GM12892 (cell line): ENCODE measurements around the gene RECK.

Source experiments
- POLR2A ChIP-seq: IDR thresholded peaks from 2 replicates; pipeline ENCODE4 v1.6.1; 2011; ENCODE audit warnings: low read depth, low read length, control low read depth
- POLR2AphosphoS5 ChIP-seq: IDR thresholded peaks from 2 replicates; pipeline ENCODE4 v1.6.1; 2011; ENCODE audit warnings: low read depth, low read length, control low read depth
- TAF1 ChIP-seq: IDR thresholded peaks from 2 replicates; pipeline ENCODE4 v1.6.1; 2011; ENCODE audit warnings: low read depth, mild to moderate bottlenecking, control low read depth, low read length, borderline replicate concordance

DNA sequence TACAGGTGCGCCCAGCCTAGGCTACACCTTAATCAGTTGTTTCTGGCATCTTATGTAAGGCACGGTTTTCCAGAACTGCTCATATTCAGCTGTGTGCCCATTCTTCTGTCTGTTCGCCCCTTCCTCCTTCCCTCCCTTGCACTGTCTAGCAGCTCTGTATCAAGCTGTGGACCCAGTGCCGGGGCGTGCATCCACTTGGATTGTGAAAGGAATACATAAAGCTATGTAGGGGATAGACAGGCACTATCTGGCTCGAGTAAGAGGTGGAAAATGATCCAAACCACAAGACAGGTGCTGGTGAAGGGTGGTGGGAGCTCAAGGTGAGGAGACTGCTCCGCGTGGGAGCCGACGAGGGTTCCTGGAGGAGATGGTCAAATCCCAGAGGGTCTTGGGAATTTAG lies 101.8 kb downstream of the RECK start:
- TF ChIP-seq POLR2A = no peak
- no peak for TF ChIP-seq POLR2AphosphoS5
- TF ChIP-seq TAF1 = no peak
